H7 (cell line): ENCODE data around the gene SSX2IP. TPM values are rescaled to one million over a fixed set of nuclear protein-coding genes. Genes with fewer than 3 reads are reported as not detected.
"Not testable (repeated sequence)": the region's sequence is repeated elsewhere in the genome, so short reads cannot be mapped to it uniquely, and the experiment has no call there.

Experiments used
- DNase-seq: peaks from one replicate; pipeline ENCODE4 v3.0.0; 2012
- H3K27me3 ChIP-seq: 2 replicates; pipeline ENCODE4 v1.6.0; 2011; ENCODE audit warnings: mild to moderate bottlenecking, low read length; ENCODE audit not compliant: control insufficient read depth, insufficient read depth
- H3K36me3 ChIP-seq: replicated peaks from 2 replicates; pipeline ENCODE4 v1.5.1; 2011; ENCODE audit warnings: low read length; ENCODE audit not compliant: control insufficient read depth, insufficient read depth
- H3K4me3 ChIP-seq: 2 replicates; pipeline ENCODE4 v1.5.1; 2011; ENCODE audit warnings: low read depth, mild to moderate bottlenecking, control low read depth, low read length, moderate library complexity; ENCODE audit not compliant: insufficient read depth
- total RNA-seq: library from RNA; depleted of rRNA; stranded (reverse); fragments of >200 nt; shearing (Covaris generic); gene quantifications from 2 replicates; pipeline ENCODE4 v1.2.3, GENCODE V29; 2014; rRNA removed

Gene SSX2IP, protein sequence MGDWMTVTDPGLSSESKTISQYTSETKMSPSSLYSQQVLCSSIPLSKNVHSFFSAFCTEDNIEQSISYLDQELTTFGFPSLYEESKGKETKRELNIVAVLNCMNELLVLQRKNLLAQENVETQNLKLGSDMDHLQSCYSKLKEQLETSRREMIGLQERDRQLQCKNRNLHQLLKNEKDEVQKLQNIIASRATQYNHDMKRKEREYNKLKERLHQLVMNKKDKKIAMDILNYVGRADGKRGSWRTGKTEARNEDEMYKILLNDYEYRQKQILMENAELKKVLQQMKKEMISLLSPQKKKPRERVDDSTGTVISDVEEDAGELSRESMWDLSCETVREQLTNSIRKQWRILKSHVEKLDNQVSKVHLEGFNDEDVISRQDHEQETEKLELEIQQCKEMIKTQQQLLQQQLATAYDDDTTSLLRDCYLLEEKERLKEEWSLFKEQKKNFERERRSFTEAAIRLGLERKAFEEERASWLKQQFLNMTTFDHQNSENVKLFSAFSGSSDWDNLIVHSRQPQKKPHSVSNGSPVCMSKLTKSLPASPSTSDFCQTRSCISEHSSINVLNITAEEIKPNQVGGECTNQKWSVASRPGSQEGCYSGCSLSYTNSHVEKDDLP
- total RNA-seq: 18.0 and 23.6 TPM in 2 replicates

DNA sequence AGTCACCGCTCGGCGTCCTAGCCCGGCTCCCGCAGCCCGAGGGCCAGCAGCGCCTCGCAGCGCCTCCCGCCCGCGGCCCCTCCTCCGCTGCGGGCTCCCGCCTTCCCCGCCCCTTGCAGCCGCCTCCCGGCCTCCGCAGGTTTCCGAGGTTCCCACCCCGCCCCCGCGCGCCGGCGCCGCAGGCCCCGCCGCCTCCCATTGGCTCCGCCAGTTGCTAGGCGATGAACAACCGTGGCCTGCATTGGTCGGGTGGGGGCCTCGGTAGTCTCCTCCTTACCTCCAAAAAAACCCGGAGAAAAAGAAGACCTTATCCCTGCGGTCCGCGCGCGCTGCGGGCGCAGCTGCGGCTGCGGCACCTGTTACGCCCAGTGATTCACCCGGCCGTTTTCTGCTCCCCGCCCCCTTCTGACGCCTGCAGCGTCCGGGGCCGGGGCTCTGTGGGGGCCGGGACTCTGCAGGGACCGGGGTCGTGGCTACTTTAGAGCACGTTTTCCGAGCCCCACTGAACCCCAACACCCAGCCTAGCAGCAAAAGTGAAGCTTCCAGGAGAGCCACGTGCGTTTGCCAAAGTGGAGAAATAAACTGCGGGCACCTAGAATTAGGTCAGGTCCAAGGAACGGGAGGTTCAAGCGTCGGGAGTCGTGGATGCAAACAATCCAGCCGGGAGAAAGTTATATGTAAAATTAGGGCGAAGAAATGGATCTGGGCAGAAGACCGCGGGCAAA is at the start of gene SSX2IP:
Gene SSX2IP, minus strand, starts transcription at position 65 of the 725 bp plus-strand sequence. CDS start 19,242 bp downstream, outside the sequence.
- no peaks in the 10 kb centered on the region for H3K27me3 ChIP-seq
- H3K4me3 ChIP-seq: peak within 1 kb of the TSS; percentile 88
- peak; percentile 97 for DNase-seq
- H3K36me3 ChIP-seq: no peaks in the 10 kb centered on the region

DNA sequence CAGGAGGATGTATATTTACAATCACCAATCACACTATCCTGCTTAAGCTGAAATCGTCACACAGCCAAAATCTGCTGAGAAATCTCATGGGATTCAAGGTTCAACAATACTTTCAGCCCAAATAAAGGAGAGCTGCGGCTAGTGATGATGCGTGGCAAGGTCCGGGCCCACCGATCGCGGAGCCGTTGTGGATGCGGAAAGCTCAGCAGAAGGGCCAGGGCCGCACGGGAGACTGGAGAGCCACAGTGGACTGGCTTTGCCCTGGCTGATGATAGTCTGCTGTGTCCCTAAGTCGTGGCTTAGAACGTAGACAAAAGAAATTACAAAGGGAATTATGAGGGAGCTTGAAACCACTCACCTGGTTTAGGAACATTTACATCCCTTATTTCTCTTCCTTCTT is 48.0 kb upstream of the SSX2IP start:
- Histone ChIP-seq H3K36me3 (no peaks in the 10 kb centered on the region), H3K4me3 (no peak overlapping the region), H3K27me3 (no peaks in the 10 kb centered on the region; the same call in 1 of the 2 replicates)
- DNase-seq: no peak

DNA sequence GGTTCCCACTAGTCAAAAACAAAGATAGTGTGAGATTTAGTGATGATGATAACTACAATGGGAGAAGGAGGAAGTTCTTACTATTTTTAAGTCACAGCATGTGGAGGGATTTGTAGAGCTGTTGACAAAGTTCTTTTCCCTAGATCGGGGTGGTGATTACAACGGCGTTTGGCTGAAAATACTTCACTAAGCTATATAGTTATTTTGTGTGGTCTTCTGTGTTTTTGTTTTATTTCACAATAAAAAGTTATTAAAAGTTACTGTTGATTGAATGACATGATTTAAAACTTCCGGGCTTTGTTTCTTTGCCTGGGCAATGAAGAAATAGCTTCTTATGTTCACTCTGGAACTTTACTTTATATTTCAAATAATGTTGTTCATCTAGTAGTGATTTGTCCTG is 47.3 kb upstream of the SSX2IP start:
- Histone ChIP-seq H3K4me3 (no peak overlapping the region), H3K36me3 (no peaks in the 10 kb centered on the region), H3K27me3 (no peaks in the 10 kb centered on the region)
- no peak for DNase-seq

DNA sequence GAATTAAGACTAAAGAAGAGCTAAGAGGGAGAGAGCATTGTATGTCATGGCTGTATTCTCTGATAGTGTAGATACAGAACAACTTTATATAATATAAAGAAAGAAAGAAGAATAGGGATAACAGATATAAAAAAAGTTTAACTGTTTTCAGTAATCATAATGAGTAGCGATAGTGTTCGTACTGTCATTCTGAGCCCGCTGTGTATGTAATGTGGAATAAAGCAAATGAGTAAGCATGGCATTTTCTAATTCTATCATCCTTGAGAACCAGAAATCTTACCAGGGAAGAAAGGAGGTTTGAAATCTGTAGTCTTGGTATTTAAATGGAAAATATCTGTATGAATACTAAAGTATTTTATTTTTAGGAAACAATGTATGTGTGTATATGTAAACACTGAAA is 46.7 kb upstream of the SSX2IP start:
- no peak for DNase-seq
- H3K4me3 ChIP-seq: no peak overlapping the region

DNA sequence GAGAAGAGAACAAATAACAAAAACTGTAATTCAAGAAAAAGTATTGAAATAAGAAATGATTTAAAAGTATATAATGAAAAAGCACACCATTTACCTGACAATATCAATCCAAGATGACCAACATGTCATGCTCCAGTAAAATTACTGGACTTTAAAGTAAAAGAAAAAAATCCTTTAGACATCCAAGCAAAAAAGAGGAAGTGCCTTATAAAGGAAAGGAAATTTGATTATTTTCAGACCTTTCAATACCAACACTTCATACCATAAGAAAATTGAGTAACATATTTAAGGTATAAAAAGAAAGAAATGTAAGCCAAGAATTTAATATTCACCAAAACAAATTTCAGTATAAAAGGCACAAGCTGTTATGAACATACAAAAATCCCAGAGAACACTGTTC is 46.2 kb upstream of the SSX2IP start:
- no peak for DNase-seq
- Histone ChIP-seq H3K4me3 (no peak overlapping the region), H3K36me3 (no peaks in the 10 kb centered on the region), H3K27me3 (no peaks in the 10 kb centered on the region)

More for the DNA sequence above, 46.7 kb upstream of the SSX2IP start:
- no peaks in the 10 kb centered on the region for H3K36me3 ChIP-seq
- H3K27me3 ChIP-seq: no peaks in the 10 kb centered on the region

DNA sequence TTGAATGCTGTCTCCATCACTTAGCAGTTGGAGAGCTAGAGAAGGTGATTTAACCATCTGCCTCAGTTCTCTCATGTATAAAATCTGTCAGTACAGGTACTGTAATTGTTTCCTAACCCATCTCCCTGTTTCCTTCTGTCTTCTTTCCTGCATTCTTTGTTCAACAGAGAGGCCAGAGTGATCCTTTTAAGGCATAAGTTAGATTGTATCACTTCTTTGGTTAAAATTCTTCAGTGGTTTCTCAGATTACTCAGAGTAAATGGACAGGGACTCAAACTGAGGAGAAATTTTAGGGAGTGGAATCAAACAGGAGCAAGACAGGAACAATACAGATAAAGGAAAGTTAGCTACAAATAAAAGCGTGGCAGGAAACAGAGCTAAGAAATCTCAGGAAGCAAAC is 45.2 kb upstream of the SSX2IP start:
- no peak overlapping the region for H3K4me3 ChIP-seq
- H3K27me3 ChIP-seq: no peaks in the 10 kb centered on the region
- H3K36me3 ChIP-seq: no peaks in the 10 kb centered on the region
- DNase-seq: no peak

DNA sequence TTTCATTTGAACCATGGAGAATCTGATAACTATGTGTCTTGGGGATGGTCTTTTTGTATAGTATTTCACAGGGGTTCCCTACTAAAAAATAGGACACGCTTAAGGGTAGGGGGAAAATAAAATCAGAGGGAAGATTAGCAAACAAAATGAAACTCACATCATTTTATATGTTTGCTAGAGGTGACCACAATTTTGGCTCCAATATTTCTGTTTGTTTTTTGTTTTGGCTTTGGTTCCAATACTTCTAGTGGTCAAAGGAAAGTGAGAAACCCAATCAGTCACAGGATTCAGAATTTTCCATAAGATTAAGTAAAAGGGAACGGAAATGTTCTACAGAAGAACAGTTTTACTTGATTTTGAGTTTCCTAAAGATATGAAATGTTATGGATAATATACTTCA is 42.3 kb upstream of the SSX2IP start:
- Histone ChIP-seq H3K36me3 (no peaks in the 10 kb centered on the region), H3K4me3 (no peak overlapping the region), H3K27me3 (no peaks in the 10 kb centered on the region)
- DNase-seq: no peak

DNA sequence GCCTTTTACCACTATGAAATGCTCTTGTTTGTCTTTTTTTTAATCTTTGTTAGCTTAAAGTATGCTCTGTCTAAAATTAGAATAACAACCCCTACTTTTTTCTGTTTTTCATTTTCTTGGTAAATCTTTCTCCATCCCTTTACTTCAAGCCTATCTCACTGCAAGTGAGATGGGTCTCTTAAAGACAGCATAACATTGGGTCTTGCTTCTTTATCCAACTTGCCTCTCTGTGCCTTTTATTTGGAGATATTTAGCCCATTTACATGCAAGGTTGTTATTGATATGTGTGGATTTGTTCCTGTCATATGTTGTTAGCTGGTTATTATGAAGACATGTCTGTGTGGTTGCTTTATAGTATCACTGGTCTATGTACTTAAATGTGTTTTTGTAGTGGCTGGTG is 41.3 kb upstream of the SSX2IP start:
- Histone ChIP-seq H3K27me3 (no peaks in the 10 kb centered on the region), H3K36me3 (no peaks in the 10 kb centered on the region), H3K4me3 (no peak overlapping the region)
- DNase-seq: no peak

DNA sequence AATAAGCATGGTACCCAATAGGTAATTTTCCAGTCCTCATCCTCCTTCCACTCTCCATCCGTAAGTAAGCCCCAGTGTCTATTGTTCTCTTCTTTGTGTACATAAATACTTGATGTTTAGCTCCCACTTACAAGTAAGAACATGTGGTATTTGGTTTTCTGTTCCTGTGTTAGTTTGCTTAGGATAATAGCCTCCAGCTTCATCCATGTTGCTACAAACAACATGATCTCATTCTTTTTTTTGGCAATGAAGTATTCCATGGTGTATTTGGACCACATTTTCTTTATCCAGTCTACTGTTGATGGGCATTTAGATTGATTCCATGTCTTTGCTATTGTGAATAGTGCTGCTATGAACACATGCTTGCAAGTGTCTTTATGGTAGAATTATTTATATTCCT is 37.5 kb upstream of the SSX2IP start:
- H3K4me3 ChIP-seq, DNase-seq: not testable (repeated sequence)

DNA sequence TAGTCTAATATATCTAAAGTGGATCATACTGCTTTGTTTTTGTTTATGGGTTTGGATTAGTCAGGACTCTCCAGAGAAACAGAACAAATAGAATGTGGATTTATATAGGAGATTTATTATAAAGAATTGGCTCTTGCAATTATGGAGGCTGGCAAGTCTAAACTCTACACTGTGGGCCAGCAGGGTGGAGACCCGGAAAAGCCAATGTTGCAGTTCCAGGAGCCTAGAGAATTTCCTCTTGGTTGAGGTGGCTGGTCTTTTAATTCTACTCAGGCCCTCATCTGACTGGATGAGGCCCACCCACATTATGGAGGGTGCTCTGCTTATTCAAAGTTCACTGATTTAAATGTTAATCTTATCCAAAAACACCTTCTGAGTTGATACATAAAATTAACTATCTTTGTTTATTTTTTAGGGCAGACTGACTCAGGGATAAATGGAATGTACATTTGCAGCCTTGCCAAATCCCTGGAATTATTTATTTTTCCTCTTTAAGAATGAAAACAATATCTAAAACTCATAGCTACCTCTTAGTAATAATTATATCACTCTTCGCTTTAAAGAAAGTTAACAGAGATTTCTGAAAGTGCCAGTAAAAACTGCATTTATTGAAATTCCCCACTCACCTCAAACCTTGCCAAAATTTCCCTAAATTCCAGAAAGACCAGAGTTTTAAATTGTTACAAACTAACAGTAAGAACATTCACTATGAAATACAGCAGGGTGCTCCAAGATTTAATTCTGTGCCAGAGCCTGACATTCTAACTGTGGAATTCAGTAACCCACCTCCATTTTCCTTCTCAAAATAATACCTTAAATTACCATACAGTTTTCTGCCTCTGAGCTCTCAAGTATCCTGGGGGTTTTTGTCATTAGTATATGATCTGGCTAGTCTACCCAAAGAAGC is 36.6 kb upstream of the SSX2IP start:
- Histone ChIP-seq H3K36me3 (no peaks in the 10 kb centered on the region), H3K27me3 (peaks cover 1% of the 10 kb centered on the region; the same call in 1 of the 2 replicates), H3K4me3 (no peak overlapping the region)
- DNase-seq: no peak

More for the DNA sequence above, 37.5 kb upstream of the SSX2IP start:
- H3K27me3 ChIP-seq, H3K36me3 ChIP-seq: not testable (repeated sequence)

DNA sequence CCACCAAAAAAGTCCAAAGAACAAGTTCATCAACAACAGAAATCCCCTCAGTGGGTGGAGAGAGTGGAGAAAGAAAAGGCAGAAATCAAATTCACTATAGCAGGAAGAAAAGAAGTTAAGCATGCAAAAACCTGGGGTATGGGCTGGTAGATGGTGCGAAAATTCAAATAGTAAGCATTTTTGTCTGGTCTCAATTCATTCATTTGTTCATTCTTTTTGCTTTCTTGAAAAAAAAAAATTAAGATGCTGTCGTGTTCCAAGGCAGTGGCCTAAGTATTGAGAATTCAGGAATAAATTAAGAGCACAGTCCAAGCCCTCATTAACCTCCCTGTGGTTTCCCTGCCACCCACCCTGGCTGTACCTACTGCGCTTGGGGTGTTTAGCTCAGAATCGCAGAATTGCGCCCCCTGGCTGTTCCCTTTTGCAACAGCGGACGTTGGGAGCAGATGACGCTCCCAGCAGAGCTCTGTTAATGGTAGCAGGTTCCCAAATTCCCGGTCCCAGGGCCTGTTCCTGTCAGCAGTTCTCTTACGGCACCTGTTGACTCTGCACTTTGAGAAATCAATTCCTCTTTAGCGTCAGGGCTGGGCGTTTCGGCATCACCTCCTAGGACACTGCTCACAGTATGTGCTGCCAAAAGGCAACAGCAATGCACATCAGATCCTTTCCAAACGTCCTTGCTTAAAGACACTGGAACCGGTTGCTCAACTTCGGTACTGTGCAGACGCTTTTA is 34.0 kb upstream of the SSX2IP start:
- Histone ChIP-seq H3K4me3 (no peak overlapping the region), H3K36me3 (no peaks in the 10 kb centered on the region), H3K27me3 (peaks cover 1% of the 10 kb centered on the region; the same call in 1 of the 2 replicates)
- DNase-seq: peak; percentile 52

DNA sequence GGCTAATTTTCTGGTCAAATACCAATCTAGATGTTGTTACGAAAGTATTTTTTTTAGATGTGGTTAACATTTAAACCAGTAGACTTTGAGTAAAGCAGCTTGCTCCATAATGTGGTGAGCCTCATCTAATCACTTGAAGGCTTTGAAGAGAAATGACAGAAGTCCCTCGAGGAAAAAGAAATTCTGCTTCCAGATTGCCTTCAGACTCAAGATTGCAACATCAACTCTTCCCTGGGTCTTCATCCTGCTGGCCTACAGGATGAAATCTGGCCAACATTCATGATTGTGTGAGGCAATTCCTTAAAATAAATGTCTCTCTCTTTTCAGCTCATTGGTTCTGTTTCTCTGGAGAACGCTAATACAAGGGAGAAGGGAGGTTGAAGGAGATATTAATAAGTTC is 32.5 kb upstream of the SSX2IP start:
- H3K36me3 ChIP-seq: no peaks in the 10 kb centered on the region
- DNase-seq: no peak
- no peak overlapping the region for H3K4me3 ChIP-seq
- H3K27me3 ChIP-seq: peaks cover 1% of the 10 kb centered on the region; the same call in 1 of the 2 replicates

DNA sequence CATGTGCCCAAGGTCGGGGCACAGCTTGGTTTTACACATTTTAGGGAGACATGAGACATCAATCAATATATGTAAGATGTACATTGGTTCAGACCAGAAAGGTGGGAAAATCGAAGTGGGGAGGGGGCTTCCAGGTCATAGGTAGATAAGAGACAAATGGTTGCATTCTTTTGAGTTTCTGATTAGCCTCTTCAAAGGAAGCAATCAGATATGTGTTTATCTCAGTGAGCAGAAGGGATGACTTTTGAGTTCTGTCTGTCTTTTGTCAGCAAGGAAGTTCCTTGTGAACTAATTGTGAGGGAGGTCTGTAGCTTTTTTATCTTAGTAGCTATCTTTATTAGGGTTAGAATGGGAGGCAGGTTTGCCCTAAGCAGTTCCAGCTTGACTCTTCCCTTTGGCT is 31.6 kb upstream of the SSX2IP start:
- not testable (repeated sequence) for H3K27me3 ChIP-seq, H3K4me3 ChIP-seq, H3K36me3 ChIP-seq, DNase-seq
